ENCODE measurements around the gene COLEC12. TPM values are rescaled to one million over a fixed set of nuclear protein-coding genes. Genes with fewer than 3 reads are reported as not detected.

The COLEC12 gene
- polyA plus RNA-seq, 4 donors: 0.22 to 5.4 (median 2.0) TPM

DNA sequence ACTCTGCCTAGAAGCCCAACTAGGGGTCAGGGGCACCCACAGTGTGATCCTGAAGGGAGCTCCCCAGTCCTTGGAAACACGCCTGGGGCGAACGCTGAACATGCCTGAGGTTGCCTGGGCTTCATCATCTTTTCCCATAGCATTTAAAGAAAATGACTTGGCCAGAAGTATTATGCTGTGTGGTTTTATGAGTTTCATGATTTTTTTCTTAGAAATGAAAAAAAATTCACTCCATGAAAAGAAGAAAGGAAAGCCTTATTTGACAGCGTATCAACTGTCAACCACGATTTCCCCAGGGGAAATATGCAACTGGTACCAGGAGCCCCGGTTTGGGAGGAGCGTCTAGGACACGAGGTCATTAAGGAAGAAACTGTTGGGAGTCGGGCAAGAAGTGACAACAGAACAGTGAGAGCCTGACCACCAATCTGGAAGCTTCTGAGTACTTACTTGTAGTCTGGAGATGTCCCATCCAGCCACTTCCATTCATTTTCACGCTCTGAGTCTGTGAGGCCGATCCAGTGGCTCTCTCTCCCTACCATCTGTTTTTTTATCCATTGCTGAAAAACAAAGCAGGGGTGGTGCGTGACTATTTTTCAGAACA is 169.2 kb downstream of the COLEC12 start:
- peak overlapping the region in 1 of 3 donors; percentile 8 for H3K27ac ChIP-seq (ENCODE audit: low read depth in 1 of 3, low read length in 2 of 3)
- H3K4me1 ChIP-seq (ENCODE audit: control insufficient read depth in 3 of 3, insufficient read depth in 2 of 3, low read depth in 1 of 3, low read length in 2 of 3): no peaks in the 10 kb centered on the region
- no peaks in the 10 kb centered on the region for H3K9me3 ChIP-seq (ENCODE audit: control insufficient read depth in 2 of 2, insufficient read depth in 1 of 2, low read depth in 1 of 2, low read length in 1 of 2)
- DNase-seq: no peak
- FAIRE-seq: no peak
- H3K27me3 ChIP-seq (ENCODE audit: control insufficient read depth in 3 of 3, insufficient read depth in 3 of 3, low read length in 3 of 3): no peaks in the 10 kb centered on the region
- no peak overlapping the region for H3K4me3 ChIP-seq (ENCODE audit: low read depth in 1 of 3, low read length in 3 of 3)
- 60 to 77% (median 76%) methylated on average over 12 of the region's 12 CpGs for WGBS, 3 donors
- H3K36me3 ChIP-seq (ENCODE audit: control insufficient read depth in 3 of 3, insufficient read depth in 2 of 3, low read depth in 1 of 3, low read length in 3 of 3): peaks cover 0 to 9% (median 0%) of the 10 kb centered on the region in 3 donors

GRCh38 chr18:328928-329327 is 171.6 kb downstream of the COLEC12 start:
- Histone ChIP-seq H3K9me3 (ENCODE audit: control insufficient read depth in 2 of 2, insufficient read depth in 1 of 2, low read depth in 1 of 2, low read length in 1 of 2) (no peaks in the 10 kb centered on the region), H3K4me3 (ENCODE audit: low read depth in 1 of 3, low read length in 3 of 3) (no peak overlapping the region), H3K36me3 (ENCODE audit: control insufficient read depth in 3 of 3, insufficient read depth in 2 of 3, low read depth in 1 of 3, low read length in 3 of 3) (peaks cover 0 to 7% (median 0%) of the 10 kb centered on the region in 3 donors), H3K27me3 (ENCODE audit: control insufficient read depth in 3 of 3, insufficient read depth in 3 of 3, low read length in 3 of 3) (no peaks in the 10 kb centered on the region), H3K27ac (ENCODE audit: low read depth in 1 of 3, low read length in 2 of 3) (no peak overlapping the region), H3K4me1 (ENCODE audit: control insufficient read depth in 3 of 3, insufficient read depth in 2 of 3, low read depth in 1 of 3, low read length in 2 of 3) (no peaks in the 10 kb centered on the region)
- DNase-seq (no peak), FAIRE-seq (no peak)
- WGBS, 3 donors: 69 to 83% (median 70%) methylated on average over 4 of the region's 4 CpGs

DNA sequence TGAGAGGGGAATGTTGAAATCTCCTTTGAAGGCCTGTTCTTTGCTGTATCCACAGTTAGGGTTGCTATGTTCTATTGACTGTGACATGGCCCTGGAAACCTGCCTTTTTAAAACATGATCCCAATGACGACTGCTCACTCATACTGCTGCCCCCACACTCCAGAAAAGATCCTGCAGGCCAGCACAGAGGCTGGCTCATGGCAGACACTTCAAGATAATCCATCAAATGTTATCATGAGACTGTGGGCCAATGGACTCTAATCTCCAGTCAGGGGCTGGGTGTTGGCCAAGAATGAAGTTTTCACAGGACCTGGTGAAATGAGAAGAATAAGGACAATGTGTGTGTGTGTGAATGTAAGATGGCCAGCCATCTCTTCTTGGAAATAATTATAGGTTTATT is 173.7 kb downstream of the COLEC12 start:
- Histone ChIP-seq H3K27me3 (ENCODE audit: control insufficient read depth in 3 of 3, insufficient read depth in 3 of 3, low read length in 3 of 3) (no peaks in the 10 kb centered on the region), H3K36me3 (ENCODE audit: control insufficient read depth in 3 of 3, insufficient read depth in 2 of 3, low read depth in 1 of 3, low read length in 3 of 3) (peaks cover 0 to 4% (median 0%) of the 10 kb centered on the region in 3 donors), H3K27ac (ENCODE audit: low read depth in 1 of 3, low read length in 2 of 3) (no peak overlapping the region), H3K4me1 (ENCODE audit: control insufficient read depth in 3 of 3, insufficient read depth in 2 of 3, low read depth in 1 of 3, low read length in 2 of 3) (no peaks in the 10 kb centered on the region), H3K9me3 (ENCODE audit: control insufficient read depth in 2 of 2, insufficient read depth in 1 of 2, low read depth in 1 of 2, low read length in 1 of 2) (no peaks in the 10 kb centered on the region), H3K4me3 (ENCODE audit: low read depth in 1 of 3, low read length in 3 of 3) (no peak overlapping the region)
- FAIRE-seq (no peak), DNase-seq (no peak)
- 63 to 66% (median 64%) methylated on average over 1 of the region's 1 CpG for WGBS, 3 donors

DNA sequence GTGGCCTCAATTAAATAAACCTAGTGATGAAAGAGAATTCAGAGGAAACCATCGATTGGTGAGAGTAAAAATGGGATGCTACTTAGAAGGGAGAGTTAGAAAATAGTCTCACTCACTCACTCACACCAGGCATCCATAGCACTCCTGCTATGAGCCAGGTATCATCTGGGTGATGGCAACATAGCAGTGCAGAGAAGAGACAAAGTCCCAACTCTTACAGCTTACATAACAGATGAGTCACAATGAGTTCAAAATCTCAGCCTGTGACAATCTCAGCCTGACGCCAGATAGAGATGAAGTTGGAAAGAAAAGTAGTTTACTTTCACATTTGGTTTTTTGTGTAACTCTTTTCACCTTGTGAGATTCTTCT is 177.3 kb downstream of the COLEC12 start:
- 48 to 61% (median 50%) methylated on average over 2 of the region's 2 CpGs for WGBS, 3 donors
- no peak overlapping the region for H3K4me3 ChIP-seq (ENCODE audit: low read depth in 1 of 3, low read length in 3 of 3)
- no peaks in the 10 kb centered on the region for H3K4me1 ChIP-seq (ENCODE audit: control insufficient read depth in 3 of 3, insufficient read depth in 2 of 3, low read depth in 1 of 3, low read length in 2 of 3)
- FAIRE-seq (no peak), DNase-seq (peak; percentile 39 to 68)
- no peaks in the 10 kb centered on the region for H3K27me3 ChIP-seq (ENCODE audit: control insufficient read depth in 3 of 3, insufficient read depth in 3 of 3, low read length in 3 of 3)
- H3K36me3 ChIP-seq (ENCODE audit: control insufficient read depth in 3 of 3, insufficient read depth in 2 of 3, low read depth in 1 of 3, low read length in 3 of 3): no peaks in the 10 kb centered on the region
- H3K27ac ChIP-seq (ENCODE audit: low read depth in 1 of 3, low read length in 2 of 3): peak overlapping the region in 1 of 3 donors; percentile 50
- H3K9me3 ChIP-seq (ENCODE audit: control insufficient read depth in 2 of 2, insufficient read depth in 1 of 2, low read depth in 1 of 2, low read length in 1 of 2): no peaks in the 10 kb centered on the region

GRCh38 chr18:321865-322467 is 178.5 kb downstream of the COLEC12 start:
- Histone ChIP-seq H3K4me1 (ENCODE audit: control insufficient read depth in 3 of 3, insufficient read depth in 2 of 3, low read depth in 1 of 3, low read length in 2 of 3) (no peaks in the 10 kb centered on the region), H3K27me3 (ENCODE audit: control insufficient read depth in 3 of 3, insufficient read depth in 3 of 3, low read length in 3 of 3) (no peaks in the 10 kb centered on the region), H3K9me3 (ENCODE audit: control insufficient read depth in 2 of 2, insufficient read depth in 1 of 2, low read depth in 1 of 2, low read length in 1 of 2) (no peaks in the 10 kb centered on the region), H3K36me3 (ENCODE audit: control insufficient read depth in 3 of 3, insufficient read depth in 2 of 3, low read depth in 1 of 3, low read length in 3 of 3) (no peaks in the 10 kb centered on the region), H3K4me3 (ENCODE audit: low read depth in 1 of 3, low read length in 3 of 3) (no peak overlapping the region), H3K27ac (ENCODE audit: low read depth in 1 of 3, low read length in 2 of 3) (peak overlapping the region in 1 of 3 donors; percentile 1)
- FAIRE-seq (no peak), DNase-seq (no peak)
- WGBS, 3 donors: 69 to 85% (median 80%) methylated on average over 5 of the region's 5 CpGs

- Histone ChIP-seq H3K36me3 (ENCODE audit: control insufficient read depth in 3 of 3, insufficient read depth in 2 of 3, low read depth in 1 of 3, low read length in 3 of 3) (no peaks in the 10 kb centered on the region), H3K4me1 (ENCODE audit: control insufficient read depth in 3 of 3, insufficient read depth in 2 of 3, low read depth in 1 of 3, low read length in 2 of 3) (no peaks in the 10 kb centered on the region), H3K27ac (ENCODE audit: low read depth in 1 of 3, low read length in 2 of 3) (no peak overlapping the region), H3K4me3 (ENCODE audit: low read depth in 1 of 3, low read length in 3 of 3) (no peak overlapping the region), H3K27me3 (ENCODE audit: control insufficient read depth in 3 of 3, insufficient read depth in 3 of 3, low read length in 3 of 3) (no peaks in the 10 kb centered on the region), H3K9me3 (ENCODE audit: control insufficient read depth in 2 of 2, insufficient read depth in 1 of 2, low read depth in 1 of 2, low read length in 1 of 2) (no peaks in the 10 kb centered on the region)
- FAIRE-seq: no peak
- DNase-seq: no peak
- WGBS, 3 donors: 50 to 72% (median 65%) methylated on average over 1 of the region's 1 CpG
Observed at GRCh38 chr18:320155-320554, 180.3 kb downstream of the COLEC12 start.

GRCh38 chr18:319720-320119 is 180.8 kb downstream of the COLEC12 start:
- Histone ChIP-seq H3K4me3 (ENCODE audit: low read depth in 1 of 3, low read length in 3 of 3) (no peak overlapping the region), H3K27me3 (ENCODE audit: control insufficient read depth in 3 of 3, insufficient read depth in 3 of 3, low read length in 3 of 3) (no peaks in the 10 kb centered on the region), H3K4me1 (ENCODE audit: control insufficient read depth in 3 of 3, insufficient read depth in 2 of 3, low read depth in 1 of 3, low read length in 2 of 3) (no peaks in the 10 kb centered on the region), H3K27ac (ENCODE audit: low read depth in 1 of 3, low read length in 2 of 3) (no peak overlapping the region), H3K9me3 (ENCODE audit: control insufficient read depth in 2 of 2, insufficient read depth in 1 of 2, low read depth in 1 of 2, low read length in 1 of 2) (no peaks in the 10 kb centered on the region), H3K36me3 (ENCODE audit: control insufficient read depth in 3 of 3, insufficient read depth in 2 of 3, low read depth in 1 of 3, low read length in 3 of 3) (no peaks in the 10 kb centered on the region)
- DNase-seq: no peak
- no peak for FAIRE-seq
- WGBS, 3 donors: 87 to 91% (median 90%) methylated on average over 5 of the region's 5 CpGs

GRCh38 chr18:318791-319291 is 181.7 kb downstream of the COLEC12 start:
- DNase-seq (no peak), FAIRE-seq (no peak)
- Histone ChIP-seq H3K4me1 (ENCODE audit: control insufficient read depth in 3 of 3, insufficient read depth in 2 of 3, low read depth in 1 of 3, low read length in 2 of 3) (no peaks in the 10 kb centered on the region), H3K4me3 (ENCODE audit: low read depth in 1 of 3, low read length in 3 of 3) (no peak overlapping the region), H3K9me3 (ENCODE audit: control insufficient read depth in 2 of 2, insufficient read depth in 1 of 2, low read depth in 1 of 2, low read length in 1 of 2) (no peaks in the 10 kb centered on the region), H3K27me3 (ENCODE audit: control insufficient read depth in 3 of 3, insufficient read depth in 3 of 3, low read length in 3 of 3) (no peaks in the 10 kb centered on the region), H3K27ac (ENCODE audit: low read depth in 1 of 3, low read length in 2 of 3) (no peak overlapping the region), H3K36me3 (ENCODE audit: control insufficient read depth in 3 of 3, insufficient read depth in 2 of 3, low read depth in 1 of 3, low read length in 3 of 3) (no peaks in the 10 kb centered on the region)
- 86 to 89% (median 88%) methylated on average over 9 of the region's 9 CpGs for WGBS, 3 donors

GRCh38 chr18:317618-318017 is 182.9 kb downstream of the COLEC12 start:
- 89 to 94% (median 90%) methylated on average over 4 to 5 of the region's 6 CpGs for WGBS, 3 donors
- FAIRE-seq (no peak), DNase-seq (no peak)
- no peaks in the 10 kb centered on the region for H3K9me3 ChIP-seq (ENCODE audit: control insufficient read depth in 2 of 2, insufficient read depth in 1 of 2, low read depth in 1 of 2, low read length in 1 of 2)
- no peaks in the 10 kb centered on the region for H3K4me1 ChIP-seq (ENCODE audit: control insufficient read depth in 3 of 3, insufficient read depth in 2 of 3, low read depth in 1 of 3, low read length in 2 of 3)
- H3K27me3 ChIP-seq (ENCODE audit: control insufficient read depth in 3 of 3, insufficient read depth in 3 of 3, low read length in 3 of 3): no peaks in the 10 kb centered on the region
- H3K27ac ChIP-seq (ENCODE audit: low read depth in 1 of 3, low read length in 2 of 3): no peak overlapping the region
- no peak overlapping the region for H3K4me3 ChIP-seq (ENCODE audit: low read depth in 1 of 3, low read length in 3 of 3)
- no peaks in the 10 kb centered on the region for H3K36me3 ChIP-seq (ENCODE audit: control insufficient read depth in 3 of 3, insufficient read depth in 2 of 3, low read depth in 1 of 3, low read length in 3 of 3)

Data from small intestine (tissue), 7 donors.